ENCODE results near the gene PLCG2.
"Not testable (repeated sequence)": the region's sequence is repeated elsewhere in the genome, so short reads cannot be mapped to it uniquely, and the experiment has no call there.

DNA sequence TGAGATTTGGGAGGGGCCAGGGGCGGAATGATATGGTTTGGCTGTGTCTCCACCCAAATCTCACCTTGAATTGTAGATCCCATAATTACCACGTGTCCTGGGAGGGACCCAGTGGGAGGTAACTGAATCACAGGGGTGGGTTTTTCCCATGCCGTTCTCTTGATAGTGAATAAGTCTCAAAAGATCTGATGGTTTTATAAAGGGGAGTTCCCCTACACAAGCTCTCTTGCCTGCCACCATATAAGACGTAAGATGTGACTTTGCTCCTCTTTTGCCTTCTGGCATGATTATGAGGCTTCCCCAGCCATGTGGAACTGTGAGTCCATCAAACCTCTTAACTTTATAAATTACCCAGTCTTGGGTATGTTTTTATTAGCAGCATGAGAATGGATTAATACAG is 230.7 kb downstream of the PLCG2 start:
- TF ChIP-seq, protein P1, sequence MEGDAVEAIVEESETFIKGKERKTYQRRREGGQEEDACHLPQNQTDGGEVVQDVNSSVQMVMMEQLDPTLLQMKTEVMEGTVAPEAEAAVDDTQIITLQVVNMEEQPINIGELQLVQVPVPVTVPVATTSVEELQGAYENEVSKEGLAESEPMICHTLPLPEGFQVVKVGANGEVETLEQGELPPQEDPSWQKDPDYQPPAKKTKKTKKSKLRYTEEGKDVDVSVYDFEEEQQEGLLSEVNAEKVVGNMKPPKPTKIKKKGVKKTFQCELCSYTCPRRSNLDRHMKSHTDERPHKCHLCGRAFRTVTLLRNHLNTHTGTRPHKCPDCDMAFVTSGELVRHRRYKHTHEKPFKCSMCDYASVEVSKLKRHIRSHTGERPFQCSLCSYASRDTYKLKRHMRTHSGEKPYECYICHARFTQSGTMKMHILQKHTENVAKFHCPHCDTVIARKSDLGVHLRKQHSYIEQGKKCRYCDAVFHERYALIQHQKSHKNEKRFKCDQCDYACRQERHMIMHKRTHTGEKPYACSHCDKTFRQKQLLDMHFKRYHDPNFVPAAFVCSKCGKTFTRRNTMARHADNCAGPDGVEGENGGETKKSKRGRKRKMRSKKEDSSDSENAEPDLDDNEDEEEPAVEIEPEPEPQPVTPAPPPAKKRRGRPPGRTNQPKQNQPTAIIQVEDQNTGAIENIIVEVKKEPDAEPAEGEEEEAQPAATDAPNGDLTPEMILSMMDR (IDR thresholded peaks at IDR 0.05) = not testable (repeated sequence)
- not testable (repeated sequence) for TF ChIP-seq POLR2A (IDR thresholded peaks at IDR 0.05)
